Fibroblast of skin of right quadriceps (primary cell): Measurements from ENCODE around the gene KATNAL1.
"Not testable (repeated sequence)": the region's sequence is repeated elsewhere in the genome, so short reads cannot be mapped to it uniquely, and the experiment has no call there.

Experiments
- DNase-seq: peaks from one replicate; pipeline ENCODE4 v3.0.0-alpha.2; 2013

The KATNAL1 gene

GRCh38 chr13:30290812-30291436 lies 16.4 kb downstream of the KATNAL1 start:
- DNase-seq = no peak

- DNase-seq = no peak
Measured at GRCh38 chr13:30289533-30289932, 17.8 kb downstream of the KATNAL1 start.

DNA sequence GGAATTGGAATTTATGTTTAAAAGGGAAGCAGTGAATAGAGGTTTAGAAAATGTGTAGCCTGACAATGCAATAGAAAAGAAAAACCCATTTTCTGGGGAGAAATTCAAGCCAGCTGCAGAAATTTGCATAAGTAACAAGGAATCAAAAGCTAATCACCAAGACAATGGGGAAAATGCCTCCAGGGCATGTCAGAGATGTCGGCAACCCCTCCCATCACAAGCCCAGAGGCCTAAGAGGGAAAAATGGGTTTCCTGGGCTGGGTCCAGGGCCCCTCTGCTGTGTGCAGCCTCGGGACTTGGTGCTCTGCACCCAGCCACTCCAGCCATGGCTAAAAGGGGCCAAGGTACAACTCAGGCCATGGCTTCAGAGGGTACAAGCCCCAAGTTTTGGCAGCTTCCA lies 21.3 kb downstream of the KATNAL1 start:
- DNase-seq = not testable (repeated sequence)

- DNase-seq = no peak
Measured at GRCh38 chr13:30276178-30276577, 31.2 kb downstream of the KATNAL1 start.

GRCh38 chr13:30274083-30274482 lies 33.3 kb downstream of the KATNAL1 start:
- DNase-seq = no peak

- not testable (repeated sequence) for DNase-seq
Measured at GRCh38 chr13:30270035-30270434, 37.3 kb downstream of the KATNAL1 start.

DNA sequence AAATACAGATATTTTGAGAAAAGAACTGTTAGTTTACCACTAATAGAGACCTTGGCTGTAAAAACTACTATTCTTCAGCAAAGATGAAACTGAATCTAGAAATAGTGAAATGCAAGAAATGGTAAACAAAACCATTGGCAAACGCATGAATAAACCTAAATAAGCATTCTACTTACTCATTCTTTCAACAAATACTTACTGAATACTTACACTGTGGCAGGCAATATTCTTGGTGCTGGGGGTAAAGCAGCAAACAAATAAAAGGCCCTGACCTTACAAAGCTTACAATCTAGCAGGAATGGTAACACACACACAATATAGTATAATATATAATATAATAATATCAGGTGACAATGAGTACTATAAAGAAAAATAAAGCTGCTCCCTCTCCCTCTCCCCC lies 38.7 kb downstream of the KATNAL1 start:
- DNase-seq = no peak

DNA sequence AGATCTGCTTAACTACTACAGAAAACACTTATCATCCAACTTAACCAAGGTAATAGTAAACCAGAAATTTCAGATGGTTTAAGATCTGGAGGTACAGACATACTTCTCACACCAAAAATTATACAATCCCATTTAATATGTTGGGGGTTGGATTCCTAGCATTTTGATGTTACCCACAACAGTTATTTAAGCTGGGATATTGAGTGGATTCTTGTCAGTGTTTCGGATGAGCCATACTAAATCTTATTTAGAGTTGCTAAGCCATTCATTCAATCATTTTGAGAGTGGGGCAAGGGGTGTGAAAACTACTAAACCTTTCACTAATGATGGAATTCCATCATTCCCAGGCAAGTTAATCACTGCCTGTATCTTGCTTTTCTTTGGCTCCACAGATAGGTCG lies 40.6 kb downstream of the KATNAL1 start:
- peak; percentile 34 for DNase-seq

DNA sequence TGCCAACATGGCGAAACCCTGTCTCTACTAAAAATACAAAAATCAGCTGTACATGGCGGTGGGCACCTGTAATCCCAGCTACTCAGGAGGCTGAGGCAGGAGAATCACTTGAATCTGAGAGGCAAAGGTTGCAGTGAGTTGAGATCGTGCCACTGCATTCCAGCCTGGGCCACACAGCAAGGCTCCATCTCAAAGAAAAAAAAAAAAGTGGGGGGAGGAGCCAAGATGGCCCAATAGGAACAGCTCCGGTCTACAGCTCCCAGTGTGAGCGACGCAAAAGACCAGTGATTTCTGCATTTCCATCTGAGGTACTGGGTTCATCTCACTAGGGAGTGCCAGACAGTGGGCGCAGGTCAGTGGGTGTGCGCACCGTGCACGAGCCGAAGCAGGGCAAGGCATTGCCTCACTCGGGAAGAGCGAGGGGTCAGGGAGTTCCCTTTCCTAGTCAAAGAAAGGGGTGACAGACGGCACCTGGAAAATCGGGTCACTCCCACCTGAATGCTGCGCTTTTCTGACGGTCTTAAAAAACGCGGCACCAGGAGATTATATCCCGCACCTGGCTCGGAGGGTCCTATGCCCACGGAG lies 48.1 kb downstream of the KATNAL1 start:
- not testable (repeated sequence) for DNase-seq

DNA sequence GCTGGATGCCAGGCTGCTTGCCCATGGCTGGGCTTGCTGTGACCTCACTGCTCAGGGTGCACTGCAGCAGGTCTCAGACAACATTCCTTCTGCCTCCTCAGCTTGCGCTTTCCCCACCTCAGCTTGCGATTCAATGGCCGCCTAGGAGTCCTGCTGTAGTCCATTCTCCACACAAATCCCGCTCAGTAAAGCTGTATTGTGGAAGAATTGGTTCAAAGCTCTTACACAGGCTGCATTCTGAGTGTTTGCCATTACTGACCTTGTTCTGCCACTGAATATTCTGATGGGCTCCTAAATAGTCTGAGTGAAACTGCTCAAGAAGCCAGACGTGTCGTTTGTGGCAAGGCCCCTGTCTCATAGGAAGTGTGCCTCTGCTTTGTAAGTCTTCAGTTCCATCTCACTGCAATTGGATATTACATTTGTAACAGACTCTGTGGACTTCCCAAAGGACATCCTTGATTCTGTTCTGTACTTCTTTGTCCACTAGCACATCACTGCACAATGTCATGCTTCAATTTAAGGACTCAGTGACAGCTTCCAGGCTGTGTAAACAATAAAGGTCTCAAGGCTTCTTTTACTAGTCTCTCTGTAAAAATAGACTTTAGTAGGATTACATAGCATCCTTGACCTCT lies 49.8 kb downstream of the KATNAL1 start:
- no peak for DNase-seq

DNA sequence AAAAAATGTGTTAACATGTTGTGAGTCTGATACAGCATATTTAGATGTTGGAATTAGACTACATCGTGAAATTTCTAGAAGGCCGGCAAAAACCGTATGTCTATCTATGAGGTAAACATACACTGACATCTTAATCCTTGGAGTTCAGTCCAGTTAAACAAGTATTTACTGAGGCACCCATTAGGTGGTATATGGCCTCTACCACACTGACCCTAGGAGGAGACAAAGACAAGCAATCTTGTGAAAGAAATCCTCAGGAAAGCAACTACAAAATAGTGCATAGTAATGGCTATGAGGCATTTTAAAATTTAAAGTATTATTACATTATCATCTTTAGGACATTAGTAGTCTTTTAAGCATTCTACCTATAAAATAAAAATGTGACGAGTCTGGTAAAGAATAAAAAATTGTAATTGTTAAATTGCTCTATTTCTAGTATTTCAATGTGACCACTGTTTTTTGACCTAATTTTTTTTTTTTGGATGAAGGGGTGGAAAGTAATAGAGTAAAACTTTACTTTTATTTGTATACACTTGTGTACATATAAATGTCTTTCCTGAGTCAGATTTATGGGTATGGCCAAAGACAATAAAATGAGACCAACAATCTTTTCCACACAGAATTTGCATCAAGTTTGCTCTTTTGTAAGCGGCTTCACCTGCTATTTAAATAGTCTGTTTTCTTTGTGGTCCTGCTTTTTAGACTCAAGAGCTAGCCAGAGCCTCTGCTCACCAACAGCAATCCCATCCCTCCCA lies 50.5 kb downstream of the KATNAL1 start:
- DNase-seq = peak; percentile 17

DNA sequence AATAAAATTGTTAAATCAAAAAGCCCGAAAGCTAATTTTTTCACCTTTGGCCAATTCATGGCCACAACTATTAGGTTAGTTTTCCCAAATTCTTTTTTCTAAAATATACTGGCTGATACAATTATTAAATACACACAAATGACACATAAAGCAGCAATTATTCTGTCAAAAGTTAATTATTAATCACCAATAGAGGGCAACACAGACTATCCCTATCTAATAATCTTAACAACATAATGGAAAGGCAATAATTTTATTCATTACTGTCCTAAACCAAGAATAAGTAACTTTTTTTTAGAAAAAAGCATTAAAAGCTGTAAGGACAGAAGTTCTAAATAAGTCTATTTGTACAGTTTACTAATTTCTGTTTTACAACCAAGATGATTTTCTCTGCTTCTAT lies 51.7 kb downstream of the KATNAL1 start:
- no peak for DNase-seq

- no peak for DNase-seq
Measured at GRCh38 chr13:30253830-30254229, 53.5 kb downstream of the KATNAL1 start.

DNA sequence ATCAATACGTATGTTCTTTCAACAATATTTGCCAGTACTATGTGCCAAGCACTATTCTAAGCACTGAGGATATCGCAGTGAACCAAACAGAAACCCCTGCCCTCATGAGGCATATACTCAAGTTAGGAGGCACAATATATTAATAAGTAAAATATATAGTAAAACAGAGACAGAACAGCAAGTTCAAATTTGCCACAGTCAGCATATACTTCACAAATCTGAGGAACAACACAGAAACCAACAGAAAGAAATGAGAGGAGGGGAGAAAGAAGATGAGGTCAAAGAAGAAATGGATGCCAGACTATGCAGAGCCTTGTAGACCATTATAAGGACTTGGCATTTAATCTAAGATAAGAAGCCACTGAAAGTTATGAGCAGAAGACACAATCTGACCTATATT lies 59.9 kb downstream of the KATNAL1 start:
- no peak for DNase-seq

GRCh38 chr13:30241532-30241931 lies 65.8 kb downstream of the KATNAL1 start:
- no peak for DNase-seq

DNA sequence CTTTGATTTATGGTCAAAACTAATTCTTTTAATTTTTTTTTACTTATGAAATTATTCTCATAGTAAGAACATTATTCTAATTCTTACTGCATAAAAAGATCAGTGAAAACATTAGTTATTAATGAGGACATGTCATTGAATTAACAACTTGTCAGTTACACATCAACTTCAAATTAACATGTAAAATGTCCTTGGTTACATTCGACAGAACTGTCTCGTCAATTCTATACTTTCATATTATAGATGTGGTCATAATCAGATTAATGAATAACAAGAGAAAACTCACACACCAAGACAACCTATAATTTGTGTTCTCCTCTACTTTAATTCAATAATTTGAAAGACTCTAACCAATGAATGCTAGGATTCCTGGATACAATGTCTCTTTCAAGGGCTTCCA lies 66.7 kb downstream of the KATNAL1 start:
- DNase-seq = no peak

DNA sequence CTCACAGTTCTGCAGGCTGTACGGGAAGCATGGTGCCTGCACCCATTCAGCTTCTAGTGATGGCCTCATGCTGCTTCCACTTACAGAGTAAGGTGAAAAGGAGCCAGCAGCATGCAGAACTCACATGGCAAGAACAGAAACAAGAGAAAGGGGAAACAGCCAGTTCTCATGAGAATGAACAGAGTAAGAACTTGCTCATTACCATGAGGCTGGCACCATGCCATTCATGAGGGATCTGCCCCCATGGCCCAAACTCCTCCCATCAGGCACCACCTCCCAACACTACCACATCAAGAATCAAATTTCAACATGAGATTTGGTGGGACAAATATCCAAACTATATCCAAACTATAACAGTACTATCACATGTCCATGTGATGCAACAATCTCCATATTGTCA lies 72.1 kb downstream of the KATNAL1 start:
- DNase-seq = no peak

DNA sequence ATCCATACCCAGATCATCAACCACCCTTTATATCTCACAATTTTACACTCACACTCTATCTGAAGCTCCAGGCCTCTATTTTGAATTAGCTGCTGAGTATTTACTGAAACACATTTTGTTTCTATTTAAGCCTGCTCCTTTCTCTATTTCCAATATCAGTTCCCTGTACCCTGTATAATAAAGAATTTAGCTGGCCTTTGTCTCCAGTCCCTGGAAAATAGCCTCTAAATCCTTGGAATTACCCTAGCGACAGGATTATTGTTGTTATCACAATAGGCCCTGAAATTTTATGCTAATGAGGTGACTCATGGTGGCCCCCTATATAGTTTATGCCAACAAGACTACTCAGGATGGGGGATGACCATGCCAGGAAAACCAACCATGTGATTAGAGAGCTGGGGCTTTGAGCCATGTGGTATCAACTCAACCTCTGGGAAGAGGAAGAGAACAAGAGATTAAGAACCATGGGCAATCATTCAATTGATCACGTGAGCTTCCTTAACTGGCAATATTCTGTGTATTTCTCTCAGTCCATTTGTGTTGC lies 72.7 kb downstream of the KATNAL1 start:
- peak; percentile 25 for DNase-seq

GRCh38 chr13:30224732-30225131 lies 82.6 kb downstream of the KATNAL1 start:
- peak; percentile 15 for DNase-seq

- no peak for DNase-seq
Measured at GRCh38 chr13:30222254-30222653, 85.1 kb downstream of the KATNAL1 start.

DNA sequence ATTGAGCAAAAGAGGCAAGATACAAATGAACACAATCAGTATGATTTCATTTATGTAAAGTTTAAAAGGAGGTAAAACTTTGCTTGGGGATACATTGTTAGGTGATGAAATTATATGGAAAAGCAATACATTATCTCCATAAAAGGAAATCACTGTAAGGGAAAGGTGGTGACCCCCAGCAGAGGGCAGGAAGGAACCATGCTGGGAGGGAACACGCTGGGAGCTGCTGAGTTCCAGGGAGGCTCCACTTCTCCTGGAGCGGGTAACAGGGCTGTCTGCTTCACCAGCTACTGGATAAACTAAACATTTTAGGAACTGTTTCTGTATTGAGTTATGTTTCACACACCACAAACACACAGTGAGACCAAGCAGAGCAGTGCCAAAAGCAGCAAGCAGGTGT lies 91.2 kb downstream of the KATNAL1 start:
- DNase-seq = peak; percentile 57

DNA sequence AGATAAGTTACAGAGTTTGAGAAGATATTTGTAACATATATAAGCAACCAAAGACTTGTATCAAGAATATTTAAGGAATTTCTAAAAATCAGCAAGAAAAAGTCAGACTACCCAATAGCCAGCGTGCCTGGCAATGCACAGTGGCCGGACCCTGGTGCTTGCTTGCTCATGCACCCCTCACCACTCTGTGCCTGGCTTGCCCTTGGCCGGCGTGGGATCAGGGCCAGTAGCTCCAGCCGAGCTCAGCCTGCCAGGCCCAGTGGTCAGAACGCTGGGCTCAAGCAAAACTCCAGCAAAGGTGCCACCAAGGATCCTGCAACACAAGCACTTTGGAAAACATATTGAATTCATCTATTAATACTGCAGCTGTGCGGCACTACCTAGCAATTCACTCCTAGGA lies 95.1 kb downstream of the KATNAL1 start:
- DNase-seq = no peak

- DNase-seq = no peak
Measured at GRCh38 chr13:30211745-30212144, 95.6 kb downstream of the KATNAL1 start.

DNA sequence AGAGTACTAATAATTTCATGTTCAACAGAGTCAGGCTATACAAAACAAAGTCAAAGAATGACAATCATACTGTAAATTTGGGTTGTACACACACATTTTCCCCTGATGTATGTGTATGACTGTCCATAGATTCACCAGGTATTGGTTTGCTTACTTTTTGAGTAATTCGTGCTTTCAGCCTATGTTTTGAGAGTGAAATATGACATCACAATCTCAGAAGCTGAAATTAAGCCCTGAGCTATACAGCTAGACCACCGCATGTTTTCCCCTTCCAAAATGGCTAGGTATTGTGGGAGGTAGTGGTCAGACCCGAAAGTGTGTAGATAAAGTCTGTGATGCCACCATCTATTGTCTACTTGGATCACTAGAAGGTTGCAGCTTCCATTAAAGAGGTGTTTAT lies 102.8 kb downstream of the KATNAL1 start:
- DNase-seq = no peak
